ENCODE results near the gene AMD1.
"Not testable (repeated sequence)": the region's sequence is repeated elsewhere in the genome, so short reads cannot be mapped to it uniquely, and the experiment has no call there.

DNA sequence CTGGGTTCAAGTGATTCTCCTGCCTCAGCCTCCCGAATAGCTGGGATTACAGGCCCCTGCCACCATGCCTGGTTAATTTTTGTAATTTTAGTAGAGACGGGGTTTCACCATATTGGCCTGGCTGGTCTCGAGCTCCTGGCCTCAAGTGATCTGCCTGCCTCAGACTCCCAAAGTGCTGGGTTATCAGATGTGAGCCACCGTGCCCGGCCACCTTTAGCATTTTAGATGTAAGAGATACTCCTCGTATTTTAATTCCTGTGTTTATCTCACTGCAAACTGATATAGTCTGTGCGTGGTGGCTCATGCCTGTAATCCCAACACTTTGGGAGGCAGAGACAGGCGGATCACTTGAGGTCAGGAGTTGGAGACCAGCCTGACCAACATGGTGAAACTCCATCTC, 27.0 kb downstream of the AMD1 start:
- not testable (repeated sequence) for TF ChIP-seq POLR2A (IDR thresholded peaks at IDR 0.05)
- TF ChIP-seq, protein P1, sequence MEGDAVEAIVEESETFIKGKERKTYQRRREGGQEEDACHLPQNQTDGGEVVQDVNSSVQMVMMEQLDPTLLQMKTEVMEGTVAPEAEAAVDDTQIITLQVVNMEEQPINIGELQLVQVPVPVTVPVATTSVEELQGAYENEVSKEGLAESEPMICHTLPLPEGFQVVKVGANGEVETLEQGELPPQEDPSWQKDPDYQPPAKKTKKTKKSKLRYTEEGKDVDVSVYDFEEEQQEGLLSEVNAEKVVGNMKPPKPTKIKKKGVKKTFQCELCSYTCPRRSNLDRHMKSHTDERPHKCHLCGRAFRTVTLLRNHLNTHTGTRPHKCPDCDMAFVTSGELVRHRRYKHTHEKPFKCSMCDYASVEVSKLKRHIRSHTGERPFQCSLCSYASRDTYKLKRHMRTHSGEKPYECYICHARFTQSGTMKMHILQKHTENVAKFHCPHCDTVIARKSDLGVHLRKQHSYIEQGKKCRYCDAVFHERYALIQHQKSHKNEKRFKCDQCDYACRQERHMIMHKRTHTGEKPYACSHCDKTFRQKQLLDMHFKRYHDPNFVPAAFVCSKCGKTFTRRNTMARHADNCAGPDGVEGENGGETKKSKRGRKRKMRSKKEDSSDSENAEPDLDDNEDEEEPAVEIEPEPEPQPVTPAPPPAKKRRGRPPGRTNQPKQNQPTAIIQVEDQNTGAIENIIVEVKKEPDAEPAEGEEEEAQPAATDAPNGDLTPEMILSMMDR (IDR thresholded peaks at IDR 0.05), result not testable (repeated sequence)

Data from testis (tissue), 2 donors.